RWPE1 (cell line): ENCODE data around the gene TEX22.

ENCODE experiments used
- CTCF ChIA-PET: fragments of 350-600 bp; sonication (Branson Sonifier 250); formaldehyde crosslinking; extraction: SDS; loops from one replicate; lab custom pipeline; 2021; lab: Yijun Ruan, JAX
- POLR2A ChIA-PET: fragments of 400-600 bp; formaldehyde crosslinking; extraction: SDS; loops from one replicate; lab custom pipeline; 2020; ENCODE audit warnings: antibody characterized with exemption; ENCODE audit not compliant: low non-redundant PET; lab: Yijun Ruan, JAX
- DNase-seq: peaks from one replicate; pipeline ENCODE4 v3.0.0; 2012; ENCODE audit warnings: low spot score
- H3K27ac ChIP-seq: fragments of 450-650 bp; 2 replicates; pipeline ENCODE4 v1.5.1; 2017
- TF ChIP-seq, protein P1 (sequence below): fragments of 450-650 bp; conservative IDR thresholded peaks from 2 replicates; pipeline ENCODE4 v1.5.1; 2017; ENCODE audit warnings: low read depth, mild to moderate bottlenecking

TEX22 gene

DNA sequence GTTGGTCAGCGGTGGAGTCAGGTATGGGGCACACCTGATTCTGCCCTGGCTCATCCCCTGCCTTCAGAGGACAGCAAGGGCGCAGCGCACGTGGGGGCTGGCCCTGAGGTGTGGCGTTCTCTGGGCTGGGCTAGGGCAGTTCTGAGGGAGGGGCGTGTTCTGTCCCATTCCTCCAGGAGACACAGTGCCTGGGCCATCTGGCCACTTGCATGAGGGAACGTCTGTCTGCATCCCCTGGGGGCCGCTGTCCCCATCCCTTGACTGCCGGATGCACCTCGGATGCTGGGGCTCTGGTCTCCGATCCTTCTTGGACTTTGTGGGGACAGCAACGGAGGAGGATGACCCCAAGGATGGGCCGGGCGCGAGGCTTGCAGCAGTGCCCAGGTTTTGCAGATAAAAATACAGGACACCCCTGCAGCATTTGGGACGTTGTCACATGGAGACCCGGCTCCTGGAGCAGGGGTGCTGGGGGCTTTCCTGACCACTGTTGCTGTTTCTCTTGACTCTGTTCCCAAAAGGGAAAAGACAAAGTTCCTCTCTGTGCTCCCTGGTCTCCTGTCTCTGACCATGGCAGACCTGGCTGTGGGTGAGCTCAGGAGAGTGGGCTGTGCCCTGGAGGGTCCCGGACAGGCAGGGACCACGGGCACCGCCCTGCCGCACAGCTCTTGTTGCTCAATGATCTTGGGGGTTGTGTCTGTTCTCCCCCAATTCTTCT is 28.2 kb downstream of the TEX22 start:
- DNase-seq: no peak
- POLR2A ChIA-PET: no interaction called here
- CTCF ChIA-PET: no interaction called here
- peak overlapping the region; percentile 7; the same call in 1 of the 2 replicates for H3K27ac ChIP-seq
- TF ChIP-seq, protein P1, sequence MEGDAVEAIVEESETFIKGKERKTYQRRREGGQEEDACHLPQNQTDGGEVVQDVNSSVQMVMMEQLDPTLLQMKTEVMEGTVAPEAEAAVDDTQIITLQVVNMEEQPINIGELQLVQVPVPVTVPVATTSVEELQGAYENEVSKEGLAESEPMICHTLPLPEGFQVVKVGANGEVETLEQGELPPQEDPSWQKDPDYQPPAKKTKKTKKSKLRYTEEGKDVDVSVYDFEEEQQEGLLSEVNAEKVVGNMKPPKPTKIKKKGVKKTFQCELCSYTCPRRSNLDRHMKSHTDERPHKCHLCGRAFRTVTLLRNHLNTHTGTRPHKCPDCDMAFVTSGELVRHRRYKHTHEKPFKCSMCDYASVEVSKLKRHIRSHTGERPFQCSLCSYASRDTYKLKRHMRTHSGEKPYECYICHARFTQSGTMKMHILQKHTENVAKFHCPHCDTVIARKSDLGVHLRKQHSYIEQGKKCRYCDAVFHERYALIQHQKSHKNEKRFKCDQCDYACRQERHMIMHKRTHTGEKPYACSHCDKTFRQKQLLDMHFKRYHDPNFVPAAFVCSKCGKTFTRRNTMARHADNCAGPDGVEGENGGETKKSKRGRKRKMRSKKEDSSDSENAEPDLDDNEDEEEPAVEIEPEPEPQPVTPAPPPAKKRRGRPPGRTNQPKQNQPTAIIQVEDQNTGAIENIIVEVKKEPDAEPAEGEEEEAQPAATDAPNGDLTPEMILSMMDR: no peak

DNA sequence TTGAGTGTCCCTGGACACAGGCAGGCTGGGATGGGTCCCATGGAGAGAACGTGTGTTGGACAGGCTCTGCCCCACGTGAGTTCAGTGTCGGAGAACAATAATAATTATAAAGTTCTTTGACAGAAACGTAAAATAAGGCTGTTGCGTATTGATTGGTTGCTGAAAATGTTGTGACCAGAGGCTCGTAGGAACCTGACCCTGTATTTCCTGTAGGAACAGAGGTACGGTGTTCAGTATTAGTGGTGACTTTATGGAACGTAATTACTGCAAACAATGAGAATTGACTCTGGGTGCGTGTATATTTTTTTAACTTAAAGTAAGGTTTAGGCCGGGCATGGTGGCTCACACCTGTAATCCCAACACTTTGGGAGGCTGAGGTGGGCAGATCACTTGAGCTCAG is 29.1 kb downstream of the TEX22 start:
- no peak for DNase-seq
- TF ChIP-seq, protein P1: no peak
- ChIA-PET CTCF (no interaction called here), POLR2A (no interaction called here)
- H3K27ac ChIP-seq: peak overlapping the region; percentile 67; the same call in 1 of the 2 replicates

DNA sequence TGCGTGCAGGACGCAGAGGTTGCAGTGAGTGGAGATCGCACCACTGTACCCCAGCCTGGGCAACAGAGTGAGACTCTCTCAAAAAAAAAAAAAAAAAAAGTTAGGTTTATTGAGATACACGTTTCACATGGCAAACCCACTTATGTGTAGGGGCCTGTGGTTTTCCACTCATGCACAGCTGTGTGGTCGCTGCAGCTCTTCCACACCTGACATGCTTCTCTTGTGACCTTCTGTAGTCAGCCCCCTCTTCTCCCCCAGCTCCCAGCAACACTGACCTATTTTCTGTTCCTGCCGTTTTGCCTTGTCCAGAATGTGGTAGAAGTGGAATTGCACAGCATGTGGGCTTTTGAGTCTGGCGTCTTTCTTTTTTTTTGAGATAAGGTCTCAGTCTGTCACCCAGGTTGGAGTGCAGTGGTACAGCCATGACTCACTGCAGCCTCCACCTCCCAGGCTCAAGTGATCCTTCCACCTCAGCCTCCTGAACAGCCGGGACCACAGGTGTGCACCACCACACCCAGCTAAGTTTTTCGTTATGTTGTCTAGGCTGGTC is 29.7 kb downstream of the TEX22 start:
- TF ChIP-seq, protein P1: no peak
- ChIA-PET POLR2A (no interaction called here), CTCF (interaction anchor here (1.2 kb wide), 1 partner anchor 20 kb away, joined by 4 read pairs; no protein-coding TSS in a partner anchor)
- no peak for DNase-seq
- H3K27ac ChIP-seq: peak overlapping the region; percentile 67

DNA sequence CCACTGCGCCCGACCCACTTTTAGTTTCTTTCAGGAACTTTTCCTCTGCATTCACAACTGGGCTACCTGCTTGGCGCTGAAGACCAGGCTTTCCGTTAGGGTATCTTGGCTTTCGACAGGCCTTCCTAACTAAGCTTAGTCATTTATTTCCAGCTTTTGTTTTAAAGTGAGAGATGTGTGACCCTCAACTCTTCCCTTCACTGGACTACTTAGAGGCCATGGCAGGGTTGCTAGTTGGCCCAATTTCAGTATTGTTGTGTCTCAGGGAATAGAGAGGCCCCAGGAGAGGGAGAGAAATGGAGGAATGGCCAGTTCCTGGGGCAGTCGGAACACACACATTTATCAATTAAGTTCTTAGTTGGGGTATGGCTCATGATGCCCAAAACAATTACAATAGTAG is 31.7 kb downstream of the TEX22 start:
- H3K27ac ChIP-seq: peak overlapping the region; percentile 67
- TF ChIP-seq, protein P1: no peak
- CTCF ChIA-PET: interaction anchor here (1.0 to 1.4 kb wide), 2 partner anchors 51 to 60 kb away, joined by 3 to 7 read pairs; no protein-coding TSS in a partner anchor
- DNase-seq: no peak
- POLR2A ChIA-PET: no interaction called here

DNA sequence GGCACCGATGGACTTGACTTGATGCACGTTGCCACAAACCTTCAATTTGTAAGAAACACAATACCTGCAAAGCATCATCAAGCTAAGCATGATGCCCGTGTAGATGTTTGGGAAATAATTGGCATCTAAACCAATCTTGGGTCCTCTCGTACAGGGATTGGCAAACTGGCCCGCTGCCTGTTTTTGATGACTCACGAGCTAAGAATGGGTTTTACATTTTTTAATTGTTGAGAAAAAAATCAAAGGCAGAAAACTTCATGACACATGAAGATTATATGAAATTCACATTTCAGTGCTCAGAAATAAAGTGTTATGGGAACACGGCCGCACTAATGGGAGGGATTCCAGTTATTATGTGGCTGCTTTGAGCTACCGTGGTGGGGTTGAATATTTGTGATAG is 32.2 kb downstream of the TEX22 start:
- peak overlapping the region; percentile 91 for H3K27ac ChIP-seq
- peak; percentile 89 for DNase-seq
- ChIA-PET POLR2A (no interaction called here), CTCF (interaction anchor here (1.0 to 1.4 kb wide), 3 partner anchors 50 to 60 kb away, joined by 3 to 7 read pairs (median 4); no protein-coding TSS in a partner anchor)
- TF ChIP-seq, protein P1: no peak

DNA sequence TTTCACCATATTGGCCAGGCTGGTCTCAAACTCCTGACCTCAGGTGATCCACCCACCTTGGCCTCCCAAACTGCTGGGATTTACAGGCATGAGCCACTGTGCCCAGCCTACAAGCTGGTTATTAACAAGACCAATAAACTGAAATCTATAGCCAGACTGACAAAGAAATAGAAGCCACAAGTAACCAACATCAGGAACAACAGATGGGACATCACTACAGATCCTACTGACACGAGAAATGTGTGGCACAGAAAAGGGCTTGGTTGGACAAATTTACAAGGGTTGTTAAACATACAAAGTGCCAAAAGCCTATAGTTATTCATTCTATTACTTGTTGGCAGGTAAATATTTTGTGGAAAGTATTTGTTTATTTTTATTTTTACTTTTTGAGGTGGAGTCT is 32.9 kb downstream of the TEX22 start:
- TF ChIP-seq, protein P1: no peak
- ChIA-PET CTCF (interaction anchor here (0.6 to 1.4 kb wide), 4 partner anchors 50 to 61 kb away, joined by 3 to 7 read pairs (median 4); no protein-coding TSS in a partner anchor), POLR2A (no interaction called here)
- DNase-seq: no peak
- peak overlapping the region; percentile 91 for H3K27ac ChIP-seq
